GM10248 (cell line): ENCODE results near the gene RYR1.
"Not testable (repeated sequence)": the region's sequence is repeated elsewhere in the genome, so short reads cannot be mapped to it uniquely, and the experiment has no call there.

Experiments
- CTCF ChIA-PET: fragments of 300-600 bp; sonication (Branson Sonifier 250); formaldehyde crosslinking; extraction: SDS; loops from one replicate; lab custom pipeline; 2021; ENCODE audit warnings: antibody characterized with exemption; lab: Yijun Ruan, JAX
- POLR2A ChIA-PET: fragments of 350-650 bp; sonication (Branson Sonifier 250); formaldehyde crosslinking; extraction: SDS; loops from one replicate; lab custom pipeline; 2020; ENCODE audit warnings: antibody characterized with exemption; lab: Yijun Ruan, JAX
- DNase-seq: peaks from one replicate; pipeline ENCODE4 v3.0.0; 2012; ENCODE audit errors: extremely low spot score
- CTCF ChIP-seq: IDR thresholded peaks from 2 replicates; pipeline ENCODE4 v1.5.1; 2012; ENCODE audit warnings: mild to moderate bottlenecking, low read depth; ENCODE audit errors: extremely low read depth, missing control alignments, control extremely low read depth

Gene RYR1

GRCh38 chr19:38554676-38555141 lies 121.2 kb downstream of the RYR1 start:
- POLR2A ChIA-PET = no interaction called here
- TF ChIP-seq CTCF = no peak
- no peak for DNase-seq
- CTCF ChIA-PET = interaction anchor here (1.6 kb wide), 1 partner anchor 82 kb away, joined by 3 read pairs; no protein-coding TSS in a partner anchor

- no peak for TF ChIP-seq CTCF
- CTCF ChIA-PET = interaction anchor here (1.6 kb wide), 1 partner anchor 82 kb away, joined by 3 read pairs; no protein-coding TSS in a partner anchor
- no peak for DNase-seq
- POLR2A ChIA-PET = no interaction called here
Measured at GRCh38 chr19:38555200-38555599, 121.7 kb downstream of the RYR1 start.

GRCh38 chr19:38556521-38557174 lies 123.2 kb downstream of the RYR1 start:
- ChIA-PET CTCF (interaction anchor here (0.7 to 2.1 kb wide), 9 partner anchors 12 to 322 kb away, joined by 3 to 6 read pairs (median 3); partner anchors contain the start of genes EIF3K and FAM98C), POLR2A (interaction anchor here (0.5 to 0.7 kb wide), 3 partner anchors 54 to 1598 kb away, joined by 3 to 4 read pairs (median 4); partner anchors contain the start of gene MAP4K1)
- no peak for DNase-seq
- TF ChIP-seq CTCF = peak; percentile 22

- ChIA-PET POLR2A (interaction anchor here (0.5 to 0.7 kb wide), 2 partner anchors 53 to 60 kb away, joined by 3 to 4 read pairs; partner anchors contain the start of gene MAP4K1), CTCF (interaction anchor here (0.6 to 2.1 kb wide), 10 partner anchors 11 to 374 kb away, joined by 3 to 6 read pairs (median 4); partner anchors contain the start of genes EIF3K, FAM98C, MRPS12 and SARS2)
- peak; percentile 41 for TF ChIP-seq CTCF
- DNase-seq = peak; percentile 65
Measured at GRCh38 chr19:38557205-38557799, 123.8 kb downstream of the RYR1 start.

GRCh38 chr19:38558933-38559332 lies 125.4 kb downstream of the RYR1 start:
- POLR2A ChIA-PET = not testable (repeated sequence)
- CTCF ChIA-PET = interaction anchor here (2.1 kb wide), 1 partner anchor 75 kb away, joined by 6 read pairs; no protein-coding TSS in a partner anchor

GRCh38 chr19:38559428-38560401 lies 126.2 kb downstream of the RYR1 start:
- ChIA-PET POLR2A (no interaction called here), CTCF (no interaction called here)
- TF ChIP-seq CTCF = no peak
- peak; percentile 67 for DNase-seq

More at GRCh38 chr19:38558933-38559332, 125.4 kb downstream of the RYR1 start:
- DNase-seq = not testable (repeated sequence)
